OCI-M1 (cell line): ENCODE measurements around the gene BARHL1.

Source experiments
- DNase-seq: peaks from one replicate; lab custom pipeline; 2025; lab: John Stamatoyannopoulos, UW

The BARHL1 gene

GRCh38 chr9:132582276-132582785 is at the start of gene BARHL1:
TSS of gene BARHL1 (plus strand) at chr9:132582606. CDS start at chr9:132582798, 192 bp downstream.
- DNase-seq = no peak

- no peak for DNase-seq
These were observed 47.6 kb upstream of the BARHL1 start for GRCh38 chr9:132534832-132535231.

GRCh38 chr9:132536124-132536523 is 46.3 kb upstream of the BARHL1 start:
- no peak for DNase-seq

GRCh38 chr9:132537352-132537751 is 45.1 kb upstream of the BARHL1 start:
- no peak for DNase-seq

GRCh38 chr9:132538071-132538470 is 44.3 kb upstream of the BARHL1 start:
- DNase-seq = no peak

GRCh38 chr9:132539096-132539495 is 43.3 kb upstream of the BARHL1 start:
- no peak for DNase-seq

- no peak for DNase-seq
These were observed 41.4 kb upstream of the BARHL1 start for GRCh38 chr9:132541051-132541450.

GRCh38 chr9:132541870-132542830 is 40.3 kb upstream of the BARHL1 start:
- DNase-seq = no peak

- no peak for DNase-seq
These were observed 39.2 kb upstream of the BARHL1 start for GRCh38 chr9:132543251-132543650.

- no peak for DNase-seq
These were observed 38.4 kb upstream of the BARHL1 start for GRCh38 chr9:132543960-132544359.

- no peak for DNase-seq
These were observed 36.8 kb upstream of the BARHL1 start for GRCh38 chr9:132545578-132545977.

GRCh38 chr9:132546148-132547051 is 36.0 kb upstream of the BARHL1 start:
- peak; percentile 24 for DNase-seq

- no peak for DNase-seq
These were observed 35.4 kb upstream of the BARHL1 start for GRCh38 chr9:132547052-132547431.

GRCh38 chr9:132547436-132547835 is 35.0 kb upstream of the BARHL1 start:
- no peak for DNase-seq

GRCh38 chr9:132547976-132548730 is 34.3 kb upstream of the BARHL1 start:
- no peak for DNase-seq

- DNase-seq = no peak
These were observed 33.4 kb upstream of the BARHL1 start for GRCh38 chr9:132548751-132549640.

- DNase-seq = no peak
These were observed 30.9 kb upstream of the BARHL1 start for GRCh38 chr9:132551556-132551955.

- DNase-seq = no peak
These were observed 30.4 kb upstream of the BARHL1 start for GRCh38 chr9:132552041-132552440.

- DNase-seq = no peak
These were observed 27.7 kb upstream of the BARHL1 start for GRCh38 chr9:132554755-132555154.

GRCh38 chr9:132555528-132555927 is 26.9 kb upstream of the BARHL1 start:
- DNase-seq = no peak

GRCh38 chr9:132556235-132556634 is 26.2 kb upstream of the BARHL1 start:
- DNase-seq = no peak
